Esophagus squamous epithelium (tissue), 5 donors: ENCODE measurements around the gene CD83. TPM values are rescaled to one million over a fixed set of nuclear protein-coding genes. Genes with fewer than 3 reads are reported as not detected.

Source experiments
- DNase-seq: peaks from one replicate; lab custom pipeline; 2025; lab: John Stamatoyannopoulos, UW
- H3K27ac ChIP-seq, 4 donors: fragments of 200-600 bp; sonication (generic); one replicate each; pipeline ENCODE4 v1.5.1; 2016 to 2019; ENCODE audit warnings: mild to moderate bottlenecking in 1 of 4
- H3K27me3 ChIP-seq, 4 donors: fragments of 200-600 bp; sonication (generic); 1 replicate in 3 of 4; 2 replicates in 1 of 4; pipeline versions ENCODE4 v1.5.1 to v1.6.0; 2017 to 2021; ENCODE audit warnings: antibody characterized with exemption in 1 of 4
- H3K36me3 ChIP-seq, 3 donors: fragments of 200-600 bp; sonication (generic); one replicate each; pipeline ENCODE4 v1.5.1; 2016 to 2019
- H3K4me1 ChIP-seq, 3 donors: fragments of 200-600 bp; sonication (generic); one replicate each; pipeline ENCODE4 v1.5.1; 2017 to 2019
- H3K4me3 ChIP-seq, 4 donors: fragments of 200-600 bp; sonication (generic); 1 replicate in 3 of 4; 2 replicates in 1 of 4; pipeline ENCODE4 v1.5.1; 2016 to 2019; ENCODE audit warnings: mild to moderate bottlenecking in 2 of 4, moderate library complexity in 1 of 4
- H3K9me3 ChIP-seq, 3 donors: fragments of 200-600 bp; sonication (generic); one replicate each; pipeline ENCODE4 v1.5.1; 2016 to 2019
- POLR2A ChIP-seq, 4 donors: fragments of 450-650 bp; IDR thresholded peaks; one replicate each; pipeline ENCODE4 v1.6.1; 2017; ENCODE audit warnings: antibody characterized with exemption in 4 of 4, mild to moderate bottlenecking in 4 of 4, moderate library complexity in 3 of 4
- WGBS, 2 donors: methylation state at CpG; one replicate each; pipeline ENCODE4 v1.1.5; 2018; 5-methylcytosine and 5-hydroxymethylcytosine counted together
- intact Hi-C: fragments of 100-400 bp; cut with DNase I; formaldehyde crosslinking; loops from one replicate; pipeline ENCODE4 v1.15.0; 2022
- total RNA-seq, 4 donors: library from RNA; depleted of rRNA; stranded (reverse); fragments of >200 nt; gene quantifications; one replicate each; pipeline ENCODE4 v1.1.0, GENCODE V29; 2016
- TF ChIP-seq, protein P1 (sequence below), 6 experiments: fragments of 450-650 bp in 4 of 6; fragments of 200-600 bp in 2 of 6; sonication (generic) in 2 of 6; IDR thresholded peaks; one replicate each; pipeline ENCODE4 v1.5.1; 2016 to 2019; ENCODE audit warnings: antibody characterized with exemption in 6 of 6, mild to moderate bottlenecking in 4 of 6, moderate library complexity in 4 of 6
- donor health status: DM: yes; HTN: yes; CAD: no.

The CD83 gene
- total RNA-seq, 4 donors from 2014 or later: 0.56 to 2.8 (median 1.1) TPM

GRCh38 chr6:14128012-14128411, 10.4 kb downstream of the CD83 start:
- 58 to 70% methylated on average over 4 of the region's 4 CpGs for WGBS, 2 donors
- Histone ChIP-seq H3K9me3 (no peaks in the 10 kb centered on the region), H3K4me1 (peaks cover 0 to 22% (median 0%) of the 10 kb centered on the region in 3 donors), H3K27ac (no peak overlapping the region), H3K27me3 (no peaks in the 10 kb centered on the region), H3K4me3 (no peak overlapping the region), H3K36me3 (no peaks in the 10 kb centered on the region)
- intact Hi-C loops: no loop called here
- TF ChIP-seq, protein P1, sequence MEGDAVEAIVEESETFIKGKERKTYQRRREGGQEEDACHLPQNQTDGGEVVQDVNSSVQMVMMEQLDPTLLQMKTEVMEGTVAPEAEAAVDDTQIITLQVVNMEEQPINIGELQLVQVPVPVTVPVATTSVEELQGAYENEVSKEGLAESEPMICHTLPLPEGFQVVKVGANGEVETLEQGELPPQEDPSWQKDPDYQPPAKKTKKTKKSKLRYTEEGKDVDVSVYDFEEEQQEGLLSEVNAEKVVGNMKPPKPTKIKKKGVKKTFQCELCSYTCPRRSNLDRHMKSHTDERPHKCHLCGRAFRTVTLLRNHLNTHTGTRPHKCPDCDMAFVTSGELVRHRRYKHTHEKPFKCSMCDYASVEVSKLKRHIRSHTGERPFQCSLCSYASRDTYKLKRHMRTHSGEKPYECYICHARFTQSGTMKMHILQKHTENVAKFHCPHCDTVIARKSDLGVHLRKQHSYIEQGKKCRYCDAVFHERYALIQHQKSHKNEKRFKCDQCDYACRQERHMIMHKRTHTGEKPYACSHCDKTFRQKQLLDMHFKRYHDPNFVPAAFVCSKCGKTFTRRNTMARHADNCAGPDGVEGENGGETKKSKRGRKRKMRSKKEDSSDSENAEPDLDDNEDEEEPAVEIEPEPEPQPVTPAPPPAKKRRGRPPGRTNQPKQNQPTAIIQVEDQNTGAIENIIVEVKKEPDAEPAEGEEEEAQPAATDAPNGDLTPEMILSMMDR (IDR thresholded peaks at IDR 0.05): no peak
- TF ChIP-seq POLR2A (IDR thresholded peaks at IDR 0.05): no peak
- no peak for DNase-seq

DNA sequence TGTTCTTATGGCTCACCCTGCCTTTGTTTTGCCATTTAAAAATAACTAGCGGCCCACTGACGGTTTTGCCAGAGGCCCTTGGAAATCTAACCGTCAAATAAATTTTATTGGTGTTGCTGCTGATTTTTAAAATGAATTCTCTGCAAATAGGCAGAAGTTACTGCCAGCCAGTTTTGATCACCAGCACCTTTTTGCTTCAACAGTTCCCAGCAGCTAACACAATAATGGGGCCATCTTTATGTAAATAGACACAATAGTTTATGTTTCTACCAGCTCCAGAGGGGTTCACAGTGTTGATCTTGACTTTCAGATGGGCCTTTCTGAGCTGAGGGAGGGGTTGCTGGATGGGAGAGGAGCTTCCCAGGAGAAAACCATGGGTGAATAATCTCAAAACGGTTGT, 11.2 kb downstream of the CD83 start:
- no peak for DNase-seq
- H3K4me3 ChIP-seq: no peak overlapping the region
- no peaks in the 10 kb centered on the region for H3K27me3 ChIP-seq
- 79 to 83% methylated on average over 4 of the region's 4 CpGs for WGBS, 2 donors
- no peaks in the 10 kb centered on the region for H3K36me3 ChIP-seq
- no peak for TF ChIP-seq POLR2A (IDR thresholded peaks at IDR 0.05)
- TF ChIP-seq, protein P1 (IDR thresholded peaks at IDR 0.05): no peak
- no peaks in the 10 kb centered on the region for H3K9me3 ChIP-seq
- H3K27ac ChIP-seq: no peak overlapping the region
- H3K4me1 ChIP-seq: peaks cover 0 to 22% (median 0%) of the 10 kb centered on the region in 3 donors
- intact Hi-C loops: no loop called here

GRCh38 chr6:14129575-14129974, 12.0 kb downstream of the CD83 start:
- Histone ChIP-seq H3K4me1 (peaks cover 0 to 22% (median 0%) of the 10 kb centered on the region in 3 donors), H3K4me3 (no peak overlapping the region), H3K27me3 (no peaks in the 10 kb centered on the region), H3K9me3 (no peaks in the 10 kb centered on the region), H3K36me3 (no peaks in the 10 kb centered on the region), H3K27ac (no peak overlapping the region)
- no peak for TF ChIP-seq POLR2A (IDR thresholded peaks at IDR 0.05)
- TF ChIP-seq, protein P1 (IDR thresholded peaks at IDR 0.05): peak in 5 of 6 experiments; percentile 41 to 61 (median 49)
- intact Hi-C loops: no loop called here
- DNase-seq: no peak
- 21 to 34% methylated on average over 7 of the region's 7 CpGs for WGBS, 2 donors

DNA sequence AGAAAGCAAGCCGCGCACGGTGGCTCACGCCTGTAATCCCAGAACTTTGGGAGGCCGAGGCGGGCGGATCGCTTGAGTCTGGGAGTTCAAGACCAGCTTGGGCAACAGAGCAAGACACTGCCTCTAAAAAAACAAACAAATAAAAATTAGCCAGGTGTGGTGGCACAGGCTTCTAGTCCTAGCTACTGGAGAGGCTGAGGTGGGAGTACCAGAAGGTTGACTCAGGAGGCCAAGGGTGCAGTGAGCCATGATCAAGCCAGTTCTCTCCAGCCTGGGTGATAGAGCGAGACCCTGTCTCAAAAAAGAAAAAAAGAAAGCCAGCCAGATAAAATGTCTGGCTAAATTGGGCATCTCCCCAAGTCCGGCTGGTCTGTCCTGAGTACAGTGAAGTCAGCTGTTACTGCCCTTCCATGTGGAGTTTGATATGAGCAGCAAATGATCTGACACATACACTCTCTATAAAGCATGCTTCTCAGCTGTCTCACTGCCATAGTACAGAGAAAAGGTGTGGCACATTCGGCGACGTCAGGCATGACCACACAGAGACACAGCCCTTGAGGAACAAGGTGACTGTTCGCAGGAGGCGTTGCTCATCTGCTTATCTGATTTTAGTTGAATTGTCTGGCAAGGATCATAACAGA, 13.0 kb downstream of the CD83 start:
- Histone ChIP-seq H3K36me3 (peaks cover 0 to 5% (median 0%) of the 10 kb centered on the region in 3 donors), H3K4me3 (no peak overlapping the region), H3K27ac (no peak overlapping the region), H3K9me3 (no peaks in the 10 kb centered on the region), H3K27me3 (no peaks in the 10 kb centered on the region), H3K4me1 (peaks cover 0 to 22% (median 0%) of the 10 kb centered on the region in 3 donors)
- 85 to 97% methylated on average over 15 of the region's 15 CpGs for WGBS, 2 donors
- DNase-seq: no peak
- TF ChIP-seq POLR2A (IDR thresholded peaks at IDR 0.05): no peak
- intact Hi-C loops: no loop called here

GRCh38 chr6:14131579-14131978, 14.0 kb downstream of the CD83 start:
- H3K27me3 ChIP-seq: no peaks in the 10 kb centered on the region
- peaks cover 0 to 5% (median 0%) of the 10 kb centered on the region in 3 donors for H3K36me3 ChIP-seq
- intact Hi-C loops: no loop called here
- 79 to 92% methylated on average over 7 of the region's 7 CpGs for WGBS, 2 donors
- DNase-seq: no peak
- no peaks in the 10 kb centered on the region for H3K9me3 ChIP-seq
- no peak overlapping the region for H3K27ac ChIP-seq
- no peak overlapping the region for H3K4me3 ChIP-seq
- no peak for TF ChIP-seq POLR2A (IDR thresholded peaks at IDR 0.05)
- TF ChIP-seq, protein P1 (IDR thresholded peaks at IDR 0.05): no peak
- peaks cover 0 to 22% (median 0%) of the 10 kb centered on the region in 3 donors for H3K4me1 ChIP-seq
